D721Med (cell line): ENCODE data around the gene TMC8.
A peak's percentile ranks its signal among the peaks of the same experiment; 100 is the strongest.

Experiments
- DNase-seq: peaks from one replicate; pipeline ENCODE4 v3.0.0; 2011; ENCODE audit warnings: low spot score; ENCODE audit not compliant: insufficient read length
- FAIRE-seq: peaks from 2 replicates; lab custom pipeline; 2011; peaks lifted over from hg19 to GRCh38; lab: Jason Lieb, UNC
- CTCF ChIP-seq: IDR thresholded peaks from 2 replicates; pipeline ENCODE4 v1.5.1; 2012; ENCODE audit warnings: mild to moderate bottlenecking, control low read depth; ENCODE audit not compliant: insufficient read depth; ENCODE audit errors: missing control alignments

The TMC8 gene

GRCh38 chr17:78174870-78175642, 44.5 kb downstream of the TMC8 start:
- FAIRE-seq = no peak
- peak; percentile 32 for TF ChIP-seq CTCF
- DNase-seq = no peak

- no peak for TF ChIP-seq CTCF
- FAIRE-seq (no peak), DNase-seq (no peak)
Observed at GRCh38 chr17:78175643-78175981, 45.0 kb downstream of the TMC8 start.

GRCh38 chr17:78176548-78177025, 46.0 kb downstream of the TMC8 start:
- TF ChIP-seq CTCF = peak; percentile 95
- FAIRE-seq (no peak), DNase-seq (no peak)

GRCh38 chr17:78179372-78179771, 48.8 kb downstream of the TMC8 start:
- no peak for TF ChIP-seq CTCF
- FAIRE-seq = no peak

GRCh38 chr17:78180083-78180482, 49.5 kb downstream of the TMC8 start:
- no peak for DNase-seq
- TF ChIP-seq CTCF = no peak
- no peak for FAIRE-seq

More at GRCh38 chr17:78179372-78179771, 48.8 kb downstream of the TMC8 start:
- DNase-seq = no peak

- TF ChIP-seq CTCF = no peak
- FAIRE-seq = no peak
- no peak for DNase-seq
Observed at GRCh38 chr17:78180508-78180907, 49.9 kb downstream of the TMC8 start.

- FAIRE-seq (no peak), DNase-seq (no peak)
- no peak for TF ChIP-seq CTCF
Observed at GRCh38 chr17:78182504-78182903, 51.9 kb downstream of the TMC8 start.
